Breast epithelium (tissue), 3 donors: ENCODE measurements around the gene BCO1.

Source experiments
- POLR2A ChIP-seq: fragments of 450-650 bp; IDR thresholded peaks from one replicate; pipeline ENCODE4 v1.6.1; 2016; ENCODE audit warnings: antibody characterized with exemption, mild to moderate bottlenecking, moderate library complexity
- POLR2AphosphoS5 ChIP-seq, 3 donors: sonication (generic); formaldehyde crosslinking; IDR thresholded peaks; one replicate each; pipeline ENCODE4 v1.6.1; 2017; ENCODE audit warnings: antibody characterized with exemption in 3 of 3
- TF ChIP-seq, protein P1 (sequence below), 3 donors: fragments of 450-650 bp; IDR thresholded peaks; one replicate each; pipeline ENCODE4 v1.5.1; 2016 to 2017; ENCODE audit warnings: antibody characterized with exemption in 3 of 3, mild to moderate bottlenecking in 3 of 3, moderate library complexity in 3 of 3

DNA sequence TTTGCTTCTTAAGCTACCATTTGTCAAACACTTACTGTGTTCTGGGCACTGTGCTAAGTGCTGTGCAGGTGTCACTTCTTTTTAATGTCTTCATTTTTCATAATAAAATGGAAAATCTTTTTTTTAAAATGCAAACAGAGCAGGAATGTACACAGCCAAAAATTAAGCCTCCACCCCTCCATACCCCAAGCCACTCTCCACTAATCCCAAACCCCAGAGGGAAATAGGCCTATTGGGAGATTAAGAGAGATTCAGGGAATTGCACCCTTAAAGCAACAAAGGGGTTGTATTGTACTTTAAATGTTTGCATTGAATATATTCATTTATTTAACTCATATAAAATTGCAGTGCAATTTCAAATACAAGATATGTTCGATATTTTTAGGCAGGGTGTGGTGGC, 47.7 kb downstream of the BCO1 start:
- TF ChIP-seq POLR2A (no peak), POLR2AphosphoS5 (IDR thresholded peaks at IDR 0.05) (no peak)
- TF ChIP-seq, protein P1, sequence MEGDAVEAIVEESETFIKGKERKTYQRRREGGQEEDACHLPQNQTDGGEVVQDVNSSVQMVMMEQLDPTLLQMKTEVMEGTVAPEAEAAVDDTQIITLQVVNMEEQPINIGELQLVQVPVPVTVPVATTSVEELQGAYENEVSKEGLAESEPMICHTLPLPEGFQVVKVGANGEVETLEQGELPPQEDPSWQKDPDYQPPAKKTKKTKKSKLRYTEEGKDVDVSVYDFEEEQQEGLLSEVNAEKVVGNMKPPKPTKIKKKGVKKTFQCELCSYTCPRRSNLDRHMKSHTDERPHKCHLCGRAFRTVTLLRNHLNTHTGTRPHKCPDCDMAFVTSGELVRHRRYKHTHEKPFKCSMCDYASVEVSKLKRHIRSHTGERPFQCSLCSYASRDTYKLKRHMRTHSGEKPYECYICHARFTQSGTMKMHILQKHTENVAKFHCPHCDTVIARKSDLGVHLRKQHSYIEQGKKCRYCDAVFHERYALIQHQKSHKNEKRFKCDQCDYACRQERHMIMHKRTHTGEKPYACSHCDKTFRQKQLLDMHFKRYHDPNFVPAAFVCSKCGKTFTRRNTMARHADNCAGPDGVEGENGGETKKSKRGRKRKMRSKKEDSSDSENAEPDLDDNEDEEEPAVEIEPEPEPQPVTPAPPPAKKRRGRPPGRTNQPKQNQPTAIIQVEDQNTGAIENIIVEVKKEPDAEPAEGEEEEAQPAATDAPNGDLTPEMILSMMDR (IDR thresholded peaks at IDR 0.05): no peak
